HepG2 (cell line): ENCODE results near the gene TSPAN7. TPM values are rescaled to one million over a fixed set of nuclear protein-coding genes. Genes with fewer than 3 reads are reported as not detected.

Experiments used
- ATAC-seq: fragments of 200-7000 bp; cut with Tn5 transposase; 3 replicates; pipeline ENCODE4 v1.9.1; 2020; ENCODE audit warnings: mild to moderate bottlenecking, moderate library complexity
- BruUV-seq: library from RNA; stranded (reverse); fragments of 400-500 nt; replicated peaks from 2 replicates; lab custom pipeline; 2021; lab: Mats Ljungman, UMichigan
- CTCF ChIA-PET: fragments of 300-600 bp; formaldehyde crosslinking; extraction: SDS; loops from one replicate; lab custom pipeline; 2021; ENCODE audit warnings: low total read pairs, inconsistent platforms, low intra/inter-chr PET ratio; lab: Yijun Ruan, JAX
- POLR2A ChIA-PET: fragments of 350-600 bp; sonication (Branson Sonifier 250); formaldehyde crosslinking; loops from one replicate; lab custom pipeline; 2020; ENCODE audit warnings: antibody characterized with exemption, inconsistent platforms; lab: Yijun Ruan, JAX
- DNase-seq: peaks from one replicate; pipeline ENCODE4 v3.0.0-alpha.2; 2015; ENCODE audit warnings: low spot score
- FAIRE-seq: peaks from 3 replicates; lab custom pipeline; 2011; peaks lifted over from hg19 to GRCh38; lab: Jason Lieb, UNC
- H2AFZ ChIP-seq: one replicate; pipeline ENCODE4 v1.6.1; 2011; ENCODE audit warnings: low read length, inconsistent platforms
- H3K27ac ChIP-seq: fragments of 300-600 bp; 3 replicates; pipeline ENCODE4 v1.8.0; 2011; ENCODE audit warnings: mixed run types, mild to moderate bottlenecking, mixed read lengths, low read length, inconsistent platforms; ENCODE audit not compliant: insufficient read depth; ENCODE audit errors: extremely low read length
- H3K27me3 ChIP-seq, 2 experiments: fragments of 200-600 bp in 1 of 2; 2 replicates in 1 of 2; 3 replicates in 1 of 2; pipeline versions ENCODE4 v1.6.0 to v1.8.0; 2011; ENCODE audit warnings: low read length in 2 of 2, mild to moderate bottlenecking in 2 of 2, moderate library complexity in 2 of 2, inconsistent platforms in 1 of 2; ENCODE audit not compliant: insufficient read depth in 2 of 2, control insufficient read depth in 1 of 2
- H3K36me3 ChIP-seq, 2 experiments: fragments of 200-600 bp in 1 of 2; replicated peaks in 1 of 2; 2 replicates in 1 of 2; 3 replicates in 1 of 2; pipeline versions ENCODE4 v1.5.1 to v1.8.0; 2011; ENCODE audit warnings: low read length in 2 of 2, inconsistent platforms in 1 of 2; ENCODE audit not compliant: insufficient read depth in 2 of 2, control insufficient read depth in 1 of 2
- H3K4me1 ChIP-seq: 2 replicates; pipeline ENCODE4 v1.5.1; 2012; ENCODE audit warnings: low read length, inconsistent platforms; ENCODE audit not compliant: insufficient read depth
- H3K4me2 ChIP-seq: 2 replicates; pipeline ENCODE4 v1.6.0; 2011; ENCODE audit warnings: low read depth, low read length, inconsistent platforms
- H3K4me3 ChIP-seq, 3 experiments: fragments of 200-600 bp in 1 of 3; sonication (generic), shearing (Covaris generic) in 1 of 3; replicated peaks in 1 of 3; 2 replicates each; pipeline ENCODE4 v1.5.1; 2011 to 2016; ENCODE audit warnings: low read length in 3 of 3, inconsistent platforms in 2 of 3, low read depth in 2 of 3, mild to moderate bottlenecking in 2 of 3, control low read depth in 1 of 3, mixed read lengths in 1 of 3; ENCODE audit not compliant: insufficient read depth in 1 of 3
- H3K79me2 ChIP-seq: one replicate; pipeline ENCODE4 v1.6.1; 2011; ENCODE audit warnings: low read length, inconsistent platforms; ENCODE audit not compliant: insufficient read depth
- H3K9ac ChIP-seq: 2 replicates; pipeline ENCODE4 v1.6.0; 2011; ENCODE audit warnings: mild to moderate bottlenecking, low read depth, low read length, inconsistent platforms; ENCODE audit not compliant: insufficient read depth
- H3K9me3 ChIP-seq: 2 replicates; pipeline ENCODE4 v1.5.1; 2012; ENCODE audit warnings: mild to moderate bottlenecking, low read length
- H4K20me1 ChIP-seq: 2 replicates; pipeline ENCODE4 v1.6.0; 2011; ENCODE audit warnings: inconsistent platforms, mild to moderate bottlenecking, low read length, moderate library complexity; ENCODE audit not compliant: insufficient read depth
- AHR ChIP-seq: IDR thresholded peaks from 2 replicates; pipeline ENCODE4 v1.6.1; 2018; ENCODE audit warnings: missing genetic modification reagents, missing compliant biosample characterization
- ATF4 ChIP-seq, 2 experiments: fragments of 450-650 bp in 1 of 2; sonication (generic) in 1 of 2; formaldehyde crosslinking; IDR thresholded peaks; 2 replicates each; pipeline versions ENCODE4 v1.5.0 to v1.8.0; 2020 to 2022; ENCODE audit warnings: mild to moderate bottlenecking in 1 of 2, missing genetic modification reagents in 1 of 2
- DR1 ChIP-seq: sonication (generic); formaldehyde crosslinking; IDR thresholded peaks from 2 replicates; pipeline ENCODE4 v1.8.0; 2021; ENCODE audit warnings: mild to moderate bottlenecking, missing genetic modification reagents, inconsistent platforms
- ELF3 ChIP-seq: IDR thresholded peaks from 2 replicates; pipeline ENCODE4 v1.6.1; 2016; ENCODE audit warnings: missing genetic modification reagents, missing compliant biosample characterization
- HMG20A ChIP-seq: IDR thresholded peaks from 2 replicates; pipeline ENCODE4 v1.6.1; 2016; ENCODE audit warnings: borderline replicate concordance
- MAFK ChIP-seq, 2 experiments: IDR thresholded peaks in 1 of 2; conservative IDR thresholded peaks in 1 of 2; 2 replicates each; pipeline ENCODE4 v1.6.1; 2011; ENCODE audit warnings: improper control_type of control experiment in 2 of 2, low read length in 2 of 2
- PHF21A ChIP-seq: sonication (generic); formaldehyde crosslinking; IDR thresholded peaks from 2 replicates; pipeline ENCODE4 v1.5.0; 2020; ENCODE audit warnings: mild to moderate bottlenecking, missing genetic modification reagents
- ZBED4 ChIP-seq: sonication (generic); formaldehyde crosslinking; IDR thresholded peaks from 2 replicates; pipeline ENCODE4 v1.4.0; 2020; ENCODE audit warnings: missing genetic modification reagents, borderline replicate concordance
- ZKSCAN8 ChIP-seq: IDR thresholded peaks from 2 replicates; pipeline ENCODE4 v1.6.1; 2016; ENCODE audit warnings: borderline replicate concordance, missing genetic modification reagents, missing compliant biosample characterization
- ZNF234 ChIP-seq: sonication (generic); formaldehyde crosslinking; conservative IDR thresholded peaks from 2 replicates; pipeline ENCODE4 v1.5.1; 2020; ENCODE audit warnings: mild to moderate bottlenecking, missing genetic modification reagents
- ZNF24 ChIP-seq: fragments of 450-650 bp; IDR thresholded peaks from 2 replicates; pipeline ENCODE4 v1.6.1; 2017; ENCODE audit warnings: antibody characterized with exemption, mild to moderate bottlenecking
- ZNF614 ChIP-seq: IDR thresholded peaks from 2 replicates; pipeline ENCODE4 v1.6.1; 2018; ENCODE audit warnings: missing biosample characterization, missing genetic modification reagents, inconsistent platforms, borderline replicate concordance
- ZNF737 ChIP-seq: sonication (generic); formaldehyde crosslinking; IDR thresholded peaks from 2 replicates; pipeline ENCODE4 v1.5.0; 2020; ENCODE audit warnings: missing genetic modification reagents, mild to moderate bottlenecking, borderline replicate concordance
- WGBS: methylation state at CpG from one replicate; pipeline ENCODE4 v1.1.6; 2017; ENCODE audit warnings: low lambda C conversion rate; 5-methylcytosine and 5-hydroxymethylcytosine counted together
- in situ Hi-C: cut with HindIII; loops from 2 replicates; pipeline ENCODE4 v1.10.0; 2017; ENCODE audit warnings: low pct_unique_long_range_greater_than_20kb; ENCODE audit not compliant: extremely low pct_ligation_motif_present
- intact Hi-C: fragments of 100-400 bp; cut with micrococcal nuclease; formaldehyde crosslinking; loops from one replicate; pipeline ENCODE4 v1.10.0; 2022; ENCODE audit not compliant: unreplicated experiment
- polyA plus RNA-seq, 8 experiments: library from polyadenylated mRNA; depleted of rRNA in 3 of 8; stranded (reverse) in 7 of 8; unstranded in 1 of 8; fragments of >200 nt; fragmentation: Illumina TruSeq in 4 of 8; extraction: Trizol in 4 of 8; gene quantifications; 2 replicates each; pipeline versions ENCODE4 v1.2.1 to v1.2.3, GENCODE V29; 2011 to 2016; ENCODE audit warnings: low read depth in 4 of 8, missing spikeins in 1 of 8, mixed read lengths in 1 of 8; ENCODE audit not compliant: insufficient read depth in 1 of 8
- total RNA-seq, 5 experiments: library from RNA; depleted of rRNA; stranded (reverse); fragments of >200 nt; fragmentation: Illumina TruSeq; extraction: Trizol; gene quantifications; 2 replicates each; pipeline ENCODE4 v1.2.3, GENCODE V29; 2016; ENCODE audit warnings: low read depth in 1 of 5
- TF ChIP-seq, protein P1 (sequence below): sonication (generic); formaldehyde crosslinking; conservative IDR thresholded peaks from 2 replicates; pipeline ENCODE4 v1.8.0; 2022; ENCODE audit warnings: low read depth, missing genetic modification reagents

The TSPAN7 gene
- total and polyA plus RNA-seq, 2 of the 13 experiments (the other 11 are each of a cell fraction or from before 2014, with no cell fraction given), result 21.4 to 47.1 TPM

GRCh38 chrX:38651625-38652601, 90.6 kb downstream of the TSPAN7 start:
- POLR2A ChIA-PET, result no interaction called here
- 100% methylated on average over 1 of the region's 2 CpGs for WGBS
- TF ChIP-seq DR1 (CRISPR knock-in tag) (no peak), HMG20A (CRISPR knock-in tag) (no peak), ZNF24 (no peak), AHR (CRISPR knock-in tag) (no peak), ZKSCAN8 (CRISPR knock-in tag) (no peak), MAFK (conservative IDR thresholded peaks at IDR 0.05 in 1 of 2, IDR thresholded peaks at IDR 0.05 in 1 of 2; ENCODE audit: low read length in 2 of 2) (no peak), ATF4 (CRISPR knock-in tag; IDR thresholded peaks at IDR 0.05) (no peak), ZNF234 (no peak), ZBED4 (CRISPR knock-in tag) (no peak), ZNF614 (CRISPR knock-in tag) (no peak), PHF21A (CRISPR knock-in tag) (no peak), ZNF737 (CRISPR knock-in tag) (no peak), ELF3 (CRISPR knock-in tag) (no peak)
- TF ChIP-seq, protein P1, sequence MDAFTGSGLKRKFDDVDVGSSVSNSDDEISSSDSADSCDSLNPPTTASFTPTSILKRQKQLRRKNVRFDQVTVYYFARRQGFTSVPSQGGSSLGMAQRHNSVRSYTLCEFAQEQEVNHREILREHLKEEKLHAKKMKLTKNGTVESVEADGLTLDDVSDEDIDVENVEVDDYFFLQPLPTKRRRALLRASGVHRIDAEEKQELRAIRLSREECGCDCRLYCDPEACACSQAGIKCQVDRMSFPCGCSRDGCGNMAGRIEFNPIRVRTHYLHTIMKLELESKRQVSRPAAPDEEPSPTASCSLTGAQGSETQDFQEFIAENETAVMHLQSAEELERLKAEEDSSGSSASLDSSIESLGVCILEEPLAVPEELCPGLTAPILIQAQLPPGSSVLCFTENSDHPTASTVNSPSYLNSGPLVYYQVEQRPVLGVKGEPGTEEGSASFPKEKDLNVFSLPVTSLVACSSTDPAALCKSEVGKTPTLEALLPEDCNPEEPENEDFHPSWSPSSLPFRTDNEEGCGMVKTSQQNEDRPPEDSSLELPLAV, result no peak

More at GRCh38 chrX:38651625-38652601, 90.6 kb downstream of the TSPAN7 start:
- ATAC-seq (no peak), DNase-seq (no peak), FAIRE-seq (no peak)
- intact Hi-C loops, result no loop called here
- Histone ChIP-seq H3K79me2 (no peaks in the 10 kb centered on the region), H3K27me3 (no peaks in the 10 kb centered on the region), H3K4me2 (no peak overlapping the region), H3K4me3 (no peak overlapping the region), H3K9me3 (no peaks in the 10 kb centered on the region), H3K36me3 (no peaks in the 10 kb centered on the region), H3K4me1 (peaks cover 30% of the 10 kb centered on the region), H3K9ac (no peak overlapping the region), H4K20me1 (no peaks in the 10 kb centered on the region), H3K27ac (no peak overlapping the region), H2AFZ (no peak overlapping the region)
- in situ Hi-C loops, result no loop called here
- CTCF ChIA-PET, result no interaction called here
- BruUV-seq, result no TSS peak
